GM12892 (cell line): ENCODE data around the gene CIZ1.

Experiments
- POLR2A ChIP-seq: IDR thresholded peaks from 2 replicates; pipeline ENCODE4 v1.6.1; 2011; ENCODE audit warnings: low read depth, low read length, control low read depth
- POLR2AphosphoS5 ChIP-seq: IDR thresholded peaks from 2 replicates; pipeline ENCODE4 v1.6.1; 2011; ENCODE audit warnings: low read depth, low read length, control low read depth

DNA sequence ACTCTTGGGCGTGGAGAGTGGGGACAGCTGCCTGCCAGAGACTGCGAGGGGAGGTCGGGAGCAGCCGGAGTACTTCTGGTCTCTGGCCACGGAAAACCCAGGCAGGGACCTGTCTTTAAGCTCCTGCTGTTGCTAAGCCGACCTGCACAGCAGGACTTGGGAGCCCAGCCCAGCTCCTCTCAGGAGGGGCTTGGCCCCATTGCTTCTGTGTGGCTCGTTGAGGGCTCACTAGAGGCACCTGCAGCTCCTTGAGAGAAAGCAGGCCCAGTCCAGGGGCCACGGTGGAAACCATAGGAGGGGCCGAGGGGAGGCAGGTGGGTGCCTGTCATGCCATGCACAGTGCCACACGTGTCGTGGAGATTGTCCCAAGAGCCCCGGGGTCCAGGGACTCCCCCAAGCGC is 45.4 kb downstream of the CIZ1 start:
- TF ChIP-seq POLR2A, result no peak
- TF ChIP-seq POLR2AphosphoS5, result no peak
